Endodermal cell (in vitro differentiated cells): Measurements from ENCODE around the gene TMEM161B. TPM values are rescaled to one million over a fixed set of nuclear protein-coding genes. Genes with fewer than 3 reads are reported as not detected.
"Not testable (repeated sequence)": the region's sequence is repeated elsewhere in the genome, so short reads cannot be mapped to it uniquely, and the experiment has no call there.

Source experiments
- DNase-seq: peaks from one replicate; pipeline ENCODE4 v3.0.0-alpha.2; 2017
- H3K27ac ChIP-seq: 2 replicates; pipeline ENCODE4 v1.5.1; 2013; ENCODE audit warnings: mild to moderate bottlenecking, low read depth, low read length, moderate library complexity
- H3K27me3 ChIP-seq: 2 replicates; pipeline ENCODE4 v1.6.1; 2013; ENCODE audit warnings: mild to moderate bottlenecking, low read length, moderate library complexity; ENCODE audit not compliant: insufficient read depth, control insufficient read depth, poor library complexity, severe bottlenecking
- H3K36me3 ChIP-seq: 2 replicates; pipeline ENCODE4 v1.7.0; 2013; ENCODE audit warnings: mild to moderate bottlenecking, low read length, moderate library complexity; ENCODE audit not compliant: control insufficient read depth, insufficient read depth
- H3K4me1 ChIP-seq: one replicate; pipeline ENCODE4 v1.7.0; 2013; ENCODE audit warnings: low read length; ENCODE audit not compliant: control insufficient read depth, insufficient read depth
- H3K4me3 ChIP-seq: 2 replicates; pipeline ENCODE4 v1.5.1; 2013; ENCODE audit warnings: mild to moderate bottlenecking, low read length, moderate library complexity
- H3K9ac ChIP-seq: 2 replicates; pipeline ENCODE4 v1.6.1; 2013; ENCODE audit warnings: mild to moderate bottlenecking, low read length, moderate library complexity; ENCODE audit not compliant: poor library complexity, severe bottlenecking; ENCODE audit errors: extremely low read depth
- H3K9me3 ChIP-seq: 2 replicates; pipeline ENCODE4 v1.6.1; 2013; ENCODE audit warnings: mild to moderate bottlenecking, low read length, moderate library complexity; ENCODE audit not compliant: control insufficient read depth
- H3K27ac Mint-ChIP-seq: 2 replicates; pipeline ENCODE4 v1.8.0; 2020; ENCODE audit warnings: mixed read lengths
- H3K27me3 Mint-ChIP-seq: 2 replicates; pipeline ENCODE4 v1.8.0; 2021; ENCODE audit warnings: mild to moderate bottlenecking, mixed read lengths; ENCODE audit not compliant: insufficient read depth
- H3K36me3 Mint-ChIP-seq: 2 replicates; pipeline ENCODE4 v1.8.0; 2020; ENCODE audit warnings: low read depth, mixed read lengths
- H3K4me1 Mint-ChIP-seq: 2 replicates; pipeline ENCODE4 v1.8.0; 2020; ENCODE audit warnings: mixed read lengths
- H3K4me3 Mint-ChIP-seq: 2 replicates; pipeline ENCODE4 v1.8.0; 2020; ENCODE audit warnings: mild to moderate bottlenecking, moderate library complexity, mixed read lengths
- H3K9me3 Mint-ChIP-seq: 2 replicates; pipeline ENCODE4 v1.8.0; 2020; ENCODE audit warnings: mild to moderate bottlenecking, mixed read lengths
- CTCF ChIP-seq: fragments of 200-600 bp; sonication (generic); conservative IDR thresholded peaks from 2 replicates; pipeline ENCODE4 v1.5.0; 2021; ENCODE audit warnings: antibody characterized with exemption, mild to moderate bottlenecking
- WGBS, 2 experiments: methylation state at CpG; one replicate each; pipeline versions ENCODE4 v1.1.5 to v1.1.7; 2013; ENCODE audit warnings: missing lambda C conversion rate in 2 of 2, mixed read lengths in 1 of 2; ENCODE audit not compliant: insufficient coverage in 1 of 2, insufficient read length in 1 of 2; 5-methylcytosine and 5-hydroxymethylcytosine counted together
- total RNA-seq, 2 donors: library from RNA; stranded (reverse); fragmentation: NEBNext Ultra II Directional in 1 of 2; extraction: Animal tissue kit (Norgen Biotek cat#: 25700) in 1 of 2; gene quantifications; 2 replicates in 1 of 2; 3 replicates in 1 of 2; pipeline ENCODE4 v1.2.1, GENCODE V29; 2021

TMEM161B gene
- total RNA-seq, 2 donors from 2014 or later = 17.2 to 18.2 TPM

- H3K9ac ChIP-seq = no peak overlapping the region
- DNase-seq = no peak
- no peaks in the 10 kb centered on the region for H3K4me1 ChIP-seq
- H3K4me1 Mint-ChIP-seq = no peaks in the 10 kb centered on the region
- peaks cover 16% of the 10 kb centered on the region for H3K9me3 Mint-ChIP-seq
- H3K27ac ChIP-seq = no peak overlapping the region
- H3K4me3 Mint-ChIP-seq = no peak overlapping the region
- WGBS, 2 experiments = 90 to 93% methylated on average over 3 of the region's 3 CpGs
- H3K36me3 Mint-ChIP-seq = peaks cover 27% of the 10 kb centered on the region
- TF ChIP-seq CTCF = no peak
- H3K27me3 Mint-ChIP-seq = no peaks in the 10 kb centered on the region
- H3K9me3 ChIP-seq = peaks cover 7% of the 10 kb centered on the region
- H3K36me3 ChIP-seq = peaks cover 15% of the 10 kb centered on the region
- H3K27ac Mint-ChIP-seq = no peak overlapping the region
- no peaks in the 10 kb centered on the region for H3K27me3 ChIP-seq
- no peak overlapping the region for H3K4me3 ChIP-seq
Measured at GRCh38 chr5:88193896-88194295, 74.7 kb downstream of the TMEM161B start.

GRCh38 chr5:88190106-88190834, 78.4 kb downstream of the TMEM161B start:
- H3K4me1 ChIP-seq = no peaks in the 10 kb centered on the region
- peaks cover 40% of the 10 kb centered on the region for H3K9me3 Mint-ChIP-seq
- no peaks in the 10 kb centered on the region for H3K4me1 Mint-ChIP-seq
- peaks cover 38% of the 10 kb centered on the region for H3K36me3 Mint-ChIP-seq
- H3K4me3 Mint-ChIP-seq = no peak overlapping the region
- no peak for DNase-seq
- no peaks in the 10 kb centered on the region for H3K27me3 ChIP-seq
- 95 to 100% methylated on average over 6 to 9 of the region's 9 CpGs for WGBS, 2 experiments
- H3K9ac ChIP-seq = no peak overlapping the region
- H3K27ac Mint-ChIP-seq = no peak overlapping the region
- H3K9me3 ChIP-seq = peaks cover 30% of the 10 kb centered on the region
- peaks cover 11% of the 10 kb centered on the region for H3K36me3 ChIP-seq
- no peak overlapping the region for H3K27ac ChIP-seq
- TF ChIP-seq CTCF = peak; percentile 60
- no peak overlapping the region for H3K4me3 ChIP-seq
- H3K27me3 Mint-ChIP-seq = no peaks in the 10 kb centered on the region

- not testable (repeated sequence) for DNase-seq
Measured at GRCh38 chr5:88189484-88189883, 79.2 kb downstream of the TMEM161B start.

More at GRCh38 chr5:88189484-88189883, 79.2 kb downstream of the TMEM161B start:
- H3K27me3 ChIP-seq, H3K36me3 ChIP-seq, H3K27ac ChIP-seq, H3K4me3 Mint-ChIP-seq, H3K27me3 Mint-ChIP-seq, H3K27ac Mint-ChIP-seq, H3K4me3 ChIP-seq, H3K4me1 ChIP-seq, H3K4me1 Mint-ChIP-seq, H3K9ac ChIP-seq: not testable (repeated sequence)
- Mint-ChIP-seq H3K36me3 (peaks cover 35% of the 10 kb centered on the region), H3K9me3 (peaks cover 40% of the 10 kb centered on the region)
- WGBS, 2 experiments = 98% methylated on average over 4 of the region's 4 CpGs; no CpG with 5 or more reads in 1 of the 2 experiments
- peaks cover 30% of the 10 kb centered on the region for H3K9me3 ChIP-seq
